ENCODE measurements around the gene LRRC8A.

GRCh38 chr9:128899566-128900322 is 17.8 kb downstream of the LRRC8A start:
- no peak for TF ChIP-seq CTCF (conservative IDR thresholded peaks at IDR 0.05)
- no peak for TF ChIP-seq ZFX (IDR thresholded peaks at IDR 0.05)

All from C4-2B (cell line).